Fibroblast of skin of right biceps (primary cell): ENCODE data around the gene IREB2.

ENCODE experiments used
- DNase-seq: peaks from one replicate; pipeline ENCODE4 v3.0.0-alpha.2; 2013

The IREB2 gene

GRCh38 chr15:78406016-78406585, 31.9 kb upstream of the IREB2 start:
- DNase-seq, result no peak

- DNase-seq, result peak; percentile 9
Observed at GRCh38 chr15:78407608-78408354, 30.2 kb upstream of the IREB2 start.

GRCh38 chr15:78408355-78408640, 29.7 kb upstream of the IREB2 start:
- DNase-seq, result no peak

- peak; percentile 35 for DNase-seq
Observed at GRCh38 chr15:78408961-78409360, 29.1 kb upstream of the IREB2 start.

GRCh38 chr15:78411061-78411460, 27.0 kb upstream of the IREB2 start:
- DNase-seq, result no peak

GRCh38 chr15:78414621-78415250, 23.3 kb upstream of the IREB2 start:
- no peak for DNase-seq

- peak; percentile 37 for DNase-seq
Observed at GRCh38 chr15:78415284-78415683, 22.7 kb upstream of the IREB2 start.

GRCh38 chr15:78417754-78418630, 20.0 kb upstream of the IREB2 start:
- peak; percentile 47 for DNase-seq

GRCh38 chr15:78418686-78419085, 19.3 kb upstream of the IREB2 start:
- no peak for DNase-seq

GRCh38 chr15:78419367-78419766, 18.6 kb upstream of the IREB2 start:
- no peak for DNase-seq

GRCh38 chr15:78420220-78420619, 17.8 kb upstream of the IREB2 start:
- DNase-seq, result no peak

- DNase-seq, result no peak
Observed at GRCh38 chr15:78420766-78421165, 17.2 kb upstream of the IREB2 start.

GRCh38 chr15:78421238-78421965, 16.6 kb upstream of the IREB2 start:
- DNase-seq, result peak; percentile 19

- DNase-seq, result peak; percentile 51
Observed at GRCh38 chr15:78422571-78423340, 15.3 kb upstream of the IREB2 start.

- no peak for DNase-seq
Observed at GRCh38 chr15:78424673-78425072, 13.3 kb upstream of the IREB2 start.

GRCh38 chr15:78425643-78426042, 12.4 kb upstream of the IREB2 start:
- no peak for DNase-seq

- no peak for DNase-seq
Observed at GRCh38 chr15:78426300-78426699, 11.7 kb upstream of the IREB2 start.

- DNase-seq, result no peak
Observed at GRCh38 chr15:78427953-78428352, 10.1 kb upstream of the IREB2 start.

- no peak for DNase-seq
Observed at GRCh38 chr15:78429477-78429876, 8.5 kb upstream of the IREB2 start.

GRCh38 chr15:78431955-78432354, 6.1 kb upstream of the IREB2 start:
- DNase-seq, result no peak

GRCh38 chr15:78432664-78433063, 5.4 kb upstream of the IREB2 start:
- DNase-seq, result no peak

- no peak for DNase-seq
Observed at GRCh38 chr15:78434134-78434533, 3.9 kb upstream of the IREB2 start.
